Measurements from ENCODE around the gene EFCC1. TPM values are rescaled to one million over a fixed set of nuclear protein-coding genes. Genes with fewer than 3 reads are reported as not detected.

The EFCC1 gene
- total and polyA plus RNA-seq, 3 experiments from 2014 or later: 0.11 to 0.22 TPM; not detected in 1

GRCh38 chr3:128971421-128972100 lies 29.5 kb upstream of the EFCC1 start:
- ChIA-PET CTCF (interaction anchor here (0.9 to 5.9 kb wide), 20 partner anchors 18 to 345 kb away, joined by 3 to 143 read pairs (median 12); partner anchors contain the start of genes CFAP92, COPG1, HMCES and RAB43), POLR2A (no interaction called here)
- Histone ChIP-seq H3K9me3 (ENCODE audit: low read length) (no peaks in the 10 kb centered on the region), H3K36me3 (ENCODE audit: insufficient read depth, low read length) (no peaks in the 10 kb centered on the region), H3K4me1 (ENCODE audit: insufficient read depth, low read length) (no peaks in the 10 kb centered on the region), H3K27me3 (ENCODE audit: insufficient read depth, low read length, poor library complexity, severe bottlenecking) (no peaks in the 10 kb centered on the region), H3K27ac (ENCODE audit: low read depth, low read length) (no peak overlapping the region), H3K4me3 (ENCODE audit: low read length) (no peak overlapping the region)
- peaks cover 5 to 6% (median 6%) of the 10 kb centered on the region in 3 donors for H3K4me1 Mint-ChIP-seq
- H3K27me3 Mint-ChIP-seq: no peaks in the 10 kb centered on the region
- no peaks in the 10 kb centered on the region for H3K36me3 Mint-ChIP-seq
- no peaks in the 10 kb centered on the region for H3K9me3 Mint-ChIP-seq
- H3K27ac Mint-ChIP-seq: peak overlapping the region in 1 of 8 donors; percentile 5
- DNase-seq: no peak
- no peak overlapping the region for H3K4me3 Mint-ChIP-seq

GRCh38 chr3:128973988-128974564 lies 27.0 kb upstream of the EFCC1 start:
- Histone ChIP-seq H3K4me1 (ENCODE audit: insufficient read depth, low read length) (no peaks in the 10 kb centered on the region), H3K36me3 (ENCODE audit: insufficient read depth, low read length) (no peaks in the 10 kb centered on the region), H3K9me3 (ENCODE audit: low read length) (no peaks in the 10 kb centered on the region), H3K4me3 (ENCODE audit: low read length) (no peak overlapping the region), H3K27me3 (ENCODE audit: insufficient read depth, low read length, poor library complexity, severe bottlenecking) (no peaks in the 10 kb centered on the region), H3K27ac (ENCODE audit: low read depth, low read length) (no peak overlapping the region)
- Mint-ChIP-seq H3K9me3 (no peaks in the 10 kb centered on the region), H3K27me3 (peaks cover 0 to 5% of the 10 kb centered on the region in 2 donors), H3K36me3 (no peaks in the 10 kb centered on the region), H3K4me3 (no peak overlapping the region), H3K27ac (peak overlapping the region in 1 of 8 donors; percentile 29), H3K4me1 (peaks cover 5 to 6% (median 6%) of the 10 kb centered on the region in 3 donors)
- POLR2A ChIA-PET: no interaction called here
- no peak for DNase-seq
- CTCF ChIA-PET: no interaction called here

- Mint-ChIP-seq H3K27ac (peak overlapping the region in 1 of 8 donors; percentile 57), H3K9me3 (no peaks in the 10 kb centered on the region), H3K27me3 (peaks cover 0 to 5% of the 10 kb centered on the region in 2 donors), H3K4me1 (peaks cover under 1 to 1% (median under 1%) of the 10 kb centered on the region in 3 donors), H3K36me3 (no peaks in the 10 kb centered on the region), H3K4me3 (no peak overlapping the region)
- Histone ChIP-seq H3K9me3 (ENCODE audit: low read length) (no peaks in the 10 kb centered on the region), H3K27me3 (ENCODE audit: insufficient read depth, low read length, poor library complexity, severe bottlenecking) (no peaks in the 10 kb centered on the region), H3K36me3 (ENCODE audit: insufficient read depth, low read length) (no peaks in the 10 kb centered on the region), H3K4me3 (ENCODE audit: low read length) (no peak overlapping the region), H3K4me1 (ENCODE audit: insufficient read depth, low read length) (no peaks in the 10 kb centered on the region), H3K27ac (ENCODE audit: low read depth, low read length) (no peak overlapping the region)
- no peak for DNase-seq
- CTCF ChIA-PET: no interaction called here
- POLR2A ChIA-PET: no interaction called here
Measured at GRCh38 chr3:128975276-128975675, 25.8 kb upstream of the EFCC1 start.

DNA sequence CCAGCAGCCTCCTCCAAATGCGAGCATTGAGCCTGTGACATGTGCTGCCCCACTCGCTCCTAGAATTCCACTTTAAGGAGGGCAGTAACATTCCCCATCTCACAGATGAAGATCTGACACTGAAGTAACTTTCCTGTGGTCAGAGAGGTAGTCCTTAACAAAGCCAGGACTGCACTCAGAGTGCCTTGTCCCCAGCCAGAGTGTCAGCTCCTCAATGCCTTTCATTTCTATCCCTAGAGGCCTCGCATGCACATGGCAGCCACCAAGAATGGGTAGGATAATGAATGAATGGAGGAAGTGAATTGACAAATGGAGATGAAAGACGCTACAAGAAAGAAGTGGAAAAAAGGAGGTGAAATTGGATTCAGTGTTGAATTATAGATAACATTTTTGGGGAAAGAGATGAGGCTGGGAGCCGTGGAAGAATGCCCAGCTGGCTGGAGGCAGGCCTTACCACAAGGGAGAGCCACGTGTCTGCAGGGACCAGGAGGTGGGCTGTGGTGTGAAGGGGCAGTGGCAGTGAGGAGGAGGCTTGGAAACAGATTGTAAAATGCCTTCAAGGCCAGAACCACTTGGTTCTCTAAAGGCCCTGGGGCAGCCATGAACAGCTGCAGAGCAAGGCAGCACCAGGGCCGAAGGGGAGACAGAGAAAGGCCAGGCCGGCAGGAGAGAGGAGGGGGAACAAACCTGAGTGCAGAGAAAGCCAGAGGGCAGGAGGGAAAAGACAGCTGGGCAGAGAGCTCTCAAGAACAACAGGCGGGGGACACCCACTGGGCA lies 17.6 kb upstream of the EFCC1 start:
- no peak overlapping the region for H3K4me3 ChIP-seq (ENCODE audit: low read length)
- no peaks in the 10 kb centered on the region for H3K9me3 ChIP-seq (ENCODE audit: low read length)
- no peak overlapping the region for H3K27ac ChIP-seq (ENCODE audit: low read depth, low read length)
- H3K9me3 Mint-ChIP-seq: no peaks in the 10 kb centered on the region
- peak overlapping the region in 1 of 8 donors; percentile 14 for H3K27ac Mint-ChIP-seq
- H3K36me3 Mint-ChIP-seq: no peaks in the 10 kb centered on the region
- no peaks in the 10 kb centered on the region for H3K27me3 ChIP-seq (ENCODE audit: insufficient read depth, low read length, poor library complexity, severe bottlenecking)
- ChIA-PET CTCF (interaction anchor here (1.5 kb wide), 1 partner anchor 70 kb away, joined by 3 read pairs; no protein-coding TSS in a partner anchor), POLR2A (no interaction called here)
- H3K4me3 Mint-ChIP-seq: no peak overlapping the region
- no peaks in the 10 kb centered on the region for H3K4me1 Mint-ChIP-seq
- DNase-seq: no peak
- H3K36me3 ChIP-seq (ENCODE audit: insufficient read depth, low read length): no peaks in the 10 kb centered on the region
- no peaks in the 10 kb centered on the region for H3K4me1 ChIP-seq (ENCODE audit: insufficient read depth, low read length)
- H3K27me3 Mint-ChIP-seq: peaks cover 3 to 4% of the 10 kb centered on the region in 2 donors

DNA sequence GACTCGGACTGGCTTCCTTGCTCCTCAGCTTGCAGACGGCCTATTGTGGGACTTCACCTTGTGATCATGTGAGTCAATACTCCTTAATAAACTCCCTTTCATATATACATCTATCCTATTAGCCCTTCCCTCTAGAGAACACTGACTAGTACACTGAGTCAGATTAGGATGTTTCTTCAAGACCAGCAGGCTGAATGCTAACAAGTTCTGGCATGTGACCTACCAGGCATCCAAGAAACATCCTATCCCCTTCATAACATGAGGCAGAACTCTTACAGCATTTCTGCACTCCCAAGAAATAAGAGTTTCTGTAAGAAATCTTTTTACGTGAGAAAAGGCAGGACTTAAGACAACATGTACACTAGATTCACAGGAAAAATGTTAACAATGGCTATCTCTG lies 16.5 kb upstream of the EFCC1 start:
- no peak overlapping the region for H3K27ac ChIP-seq (ENCODE audit: low read depth, low read length)
- H3K36me3 Mint-ChIP-seq: no peaks in the 10 kb centered on the region
- H3K27me3 Mint-ChIP-seq: peaks cover 3 to 4% of the 10 kb centered on the region in 2 donors
- no peaks in the 10 kb centered on the region for H3K4me1 Mint-ChIP-seq
- H3K4me3 Mint-ChIP-seq: no peak overlapping the region
- H3K27me3 ChIP-seq (ENCODE audit: insufficient read depth, low read length, poor library complexity, severe bottlenecking): no peaks in the 10 kb centered on the region
- H3K9me3 Mint-ChIP-seq: no peaks in the 10 kb centered on the region
- POLR2A ChIA-PET: no interaction called here
- CTCF ChIA-PET: no interaction called here
- H3K9me3 ChIP-seq (ENCODE audit: low read length): no peaks in the 10 kb centered on the region
- H3K4me3 ChIP-seq (ENCODE audit: low read length): no peak overlapping the region
- H3K4me1 ChIP-seq (ENCODE audit: insufficient read depth, low read length): no peaks in the 10 kb centered on the region
- no peak overlapping the region for H3K27ac Mint-ChIP-seq
- no peaks in the 10 kb centered on the region for H3K36me3 ChIP-seq (ENCODE audit: insufficient read depth, low read length)
- DNase-seq: no peak

DNA sequence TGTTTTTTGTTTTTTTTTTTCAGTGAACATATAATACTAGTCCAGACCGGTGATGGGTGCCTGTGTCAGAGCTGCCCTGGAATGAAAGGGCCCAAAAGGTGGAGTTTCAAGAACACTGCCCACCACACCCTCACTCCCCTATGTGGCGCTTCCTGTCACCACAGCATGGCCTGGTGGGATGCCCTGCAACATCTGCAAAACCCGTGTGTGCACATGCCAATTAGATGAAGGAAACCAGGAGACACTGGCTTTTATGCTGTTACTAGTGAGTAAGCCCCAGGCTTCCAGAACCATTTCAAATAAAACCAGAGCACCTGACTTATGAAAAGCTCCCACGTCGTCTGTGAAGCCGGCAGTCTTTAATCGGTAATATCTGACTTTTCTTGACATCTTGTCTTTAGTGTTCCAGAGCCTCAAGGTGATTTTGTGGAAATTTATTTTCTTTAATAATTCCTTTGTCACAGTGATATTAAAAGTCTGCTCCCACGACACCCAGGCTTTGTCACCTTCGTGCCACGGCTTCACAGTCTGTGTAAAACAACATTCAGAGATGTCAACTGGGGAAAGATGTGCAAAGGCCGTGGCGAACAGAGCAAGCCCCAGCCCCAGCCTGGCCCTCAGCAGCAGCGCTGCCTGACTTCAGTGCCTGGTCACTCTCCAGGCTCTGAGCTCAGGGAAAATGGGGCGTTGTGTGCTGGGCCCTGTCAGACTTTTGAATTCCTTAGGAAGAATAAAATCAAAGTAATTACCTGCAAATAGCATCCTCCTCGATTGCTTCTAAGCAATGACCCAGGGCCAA lies 13.6 kb upstream of the EFCC1 start:
- Histone ChIP-seq H3K4me3 (ENCODE audit: low read length) (no peak overlapping the region), H3K27me3 (ENCODE audit: insufficient read depth, low read length, poor library complexity, severe bottlenecking) (no peaks in the 10 kb centered on the region), H3K36me3 (ENCODE audit: insufficient read depth, low read length) (no peaks in the 10 kb centered on the region), H3K9me3 (ENCODE audit: low read length) (no peaks in the 10 kb centered on the region), H3K27ac (ENCODE audit: low read depth, low read length) (no peak overlapping the region), H3K4me1 (ENCODE audit: insufficient read depth, low read length) (no peaks in the 10 kb centered on the region)
- no peak for DNase-seq
- Mint-ChIP-seq H3K36me3 (no peaks in the 10 kb centered on the region), H3K4me1 (no peaks in the 10 kb centered on the region), H3K27me3 (peaks cover 0 to 3% of the 10 kb centered on the region in 2 donors), H3K27ac (no peak overlapping the region), H3K9me3 (no peaks in the 10 kb centered on the region), H3K4me3 (no peak overlapping the region)
- POLR2A ChIA-PET: no interaction called here
- CTCF ChIA-PET: no interaction called here

DNA sequence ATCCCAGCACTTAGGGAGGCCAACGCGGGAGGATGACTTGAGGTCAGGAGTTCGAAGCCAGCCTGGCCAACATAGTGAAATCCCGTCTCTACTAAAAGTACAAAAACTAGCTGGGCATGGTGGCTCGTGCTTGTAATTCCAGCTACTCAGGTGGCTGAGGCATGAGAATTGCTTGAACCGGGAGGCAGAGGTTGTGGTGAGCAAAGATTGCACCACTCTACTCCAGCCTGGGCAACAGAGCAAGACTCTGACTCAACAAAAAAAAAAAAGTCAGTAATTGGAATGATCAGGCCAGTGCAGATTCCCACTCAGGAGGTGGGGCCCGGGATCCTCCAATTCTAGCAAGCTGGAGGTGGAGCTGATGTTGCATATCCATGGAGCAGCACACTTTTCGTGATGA lies 12.8 kb upstream of the EFCC1 start:
- Mint-ChIP-seq H3K4me1 (peaks cover 0 to 2% (median under 1%) of the 10 kb centered on the region in 3 donors), H3K27ac (no peak overlapping the region), H3K4me3 (no peak overlapping the region), H3K27me3 (peaks cover 0 to 3% of the 10 kb centered on the region in 2 donors), H3K9me3 (no peaks in the 10 kb centered on the region), H3K36me3 (no peaks in the 10 kb centered on the region)
- Histone ChIP-seq H3K27me3 (ENCODE audit: insufficient read depth, low read length, poor library complexity, severe bottlenecking) (no peaks in the 10 kb centered on the region), H3K4me3 (ENCODE audit: low read length) (no peak overlapping the region), H3K27ac (ENCODE audit: low read depth, low read length) (no peak overlapping the region), H3K4me1 (ENCODE audit: insufficient read depth, low read length) (peaks cover under 1% of the 10 kb centered on the region), H3K36me3 (ENCODE audit: insufficient read depth, low read length) (no peaks in the 10 kb centered on the region), H3K9me3 (ENCODE audit: low read length) (no peaks in the 10 kb centered on the region)
- ChIA-PET POLR2A (no interaction called here), CTCF (interaction anchor here (1.0 kb wide), 1 partner anchor 15 kb away, joined by 3 read pairs; no protein-coding TSS in a partner anchor)
- DNase-seq: no peak
